Measurements from ENCODE around the gene TSPAN3. TPM values are rescaled to one million over a fixed set of nuclear protein-coding genes. Genes with fewer than 3 reads are reported as not detected.

TSPAN3 gene
- total RNA-seq, 1 donor from 2014 or later, result 352 TPM

DNA sequence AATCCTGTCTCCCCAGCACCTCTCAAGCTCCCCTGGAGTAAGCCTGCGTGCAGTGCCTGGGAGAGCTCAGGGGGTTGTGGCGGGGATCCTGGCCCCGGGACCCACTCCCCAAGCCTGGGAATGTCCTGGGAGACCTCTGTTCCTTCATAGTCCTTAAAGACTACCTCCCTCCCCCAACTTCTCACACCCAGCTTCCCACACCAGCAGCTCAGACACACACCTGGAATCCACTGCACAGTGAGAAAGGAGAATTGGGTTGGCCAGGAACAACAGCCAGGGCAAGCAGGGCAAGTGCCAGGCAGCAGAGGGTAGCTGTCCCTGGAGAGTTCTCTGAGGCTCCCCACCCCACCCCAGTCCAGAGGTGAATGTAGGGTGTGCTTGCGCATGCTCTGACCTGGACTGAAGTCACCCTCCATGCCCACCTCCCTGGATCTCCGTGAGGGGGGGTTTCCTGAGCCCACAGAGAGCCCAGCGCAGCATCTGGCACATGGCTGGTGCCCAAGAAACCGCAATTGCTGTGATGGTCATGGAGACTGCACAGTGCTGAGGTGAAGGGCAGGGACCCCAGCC is 53.7 kb downstream of the TSPAN3 start:
- TF ChIP-seq, protein P1, sequence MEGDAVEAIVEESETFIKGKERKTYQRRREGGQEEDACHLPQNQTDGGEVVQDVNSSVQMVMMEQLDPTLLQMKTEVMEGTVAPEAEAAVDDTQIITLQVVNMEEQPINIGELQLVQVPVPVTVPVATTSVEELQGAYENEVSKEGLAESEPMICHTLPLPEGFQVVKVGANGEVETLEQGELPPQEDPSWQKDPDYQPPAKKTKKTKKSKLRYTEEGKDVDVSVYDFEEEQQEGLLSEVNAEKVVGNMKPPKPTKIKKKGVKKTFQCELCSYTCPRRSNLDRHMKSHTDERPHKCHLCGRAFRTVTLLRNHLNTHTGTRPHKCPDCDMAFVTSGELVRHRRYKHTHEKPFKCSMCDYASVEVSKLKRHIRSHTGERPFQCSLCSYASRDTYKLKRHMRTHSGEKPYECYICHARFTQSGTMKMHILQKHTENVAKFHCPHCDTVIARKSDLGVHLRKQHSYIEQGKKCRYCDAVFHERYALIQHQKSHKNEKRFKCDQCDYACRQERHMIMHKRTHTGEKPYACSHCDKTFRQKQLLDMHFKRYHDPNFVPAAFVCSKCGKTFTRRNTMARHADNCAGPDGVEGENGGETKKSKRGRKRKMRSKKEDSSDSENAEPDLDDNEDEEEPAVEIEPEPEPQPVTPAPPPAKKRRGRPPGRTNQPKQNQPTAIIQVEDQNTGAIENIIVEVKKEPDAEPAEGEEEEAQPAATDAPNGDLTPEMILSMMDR (IDR thresholded peaks at IDR 0.05; ENCODE audit: unreplicated experiment), result no peak
- DNase-seq (ENCODE audit: low spot score, unreplicated experiment), result no peak
- H3K36me3 Mint-ChIP-seq (ENCODE audit: insufficient read depth), result no peaks in the 10 kb centered on the region
- no peak overlapping the region for H3K4me3 Mint-ChIP-seq (ENCODE audit: low read depth)
- H3K9me3 Mint-ChIP-seq (ENCODE audit: low read depth), result no peaks in the 10 kb centered on the region
- H3K27ac Mint-ChIP-seq, result no peak overlapping the region
- H3K4me1 Mint-ChIP-seq (ENCODE audit: low read depth), result no peaks in the 10 kb centered on the region
- H3K27me3 Mint-ChIP-seq, result peaks cover 16% of the 10 kb centered on the region

DNA sequence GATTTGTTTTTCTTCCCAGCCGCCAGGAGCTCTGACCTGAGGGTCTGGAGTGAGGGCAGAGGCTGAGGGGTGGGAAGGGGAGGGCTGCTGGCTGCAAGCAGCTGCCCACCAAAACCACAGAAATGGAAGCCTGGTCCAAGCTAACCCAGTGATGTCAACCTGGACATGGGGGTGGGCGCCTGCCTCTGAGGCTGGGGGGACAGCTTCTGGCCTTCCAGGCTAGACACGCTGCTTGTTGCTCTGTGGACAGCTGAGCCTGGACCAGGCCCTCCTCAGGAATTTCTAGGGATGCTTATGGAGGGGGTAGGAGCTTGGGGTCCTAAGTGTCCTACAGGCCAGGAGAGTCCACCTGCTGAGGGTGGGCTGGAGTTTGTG is 54.6 kb downstream of the TSPAN3 start:
- Mint-ChIP-seq H3K4me1 (ENCODE audit: low read depth) (no peaks in the 10 kb centered on the region), H3K36me3 (ENCODE audit: insufficient read depth) (no peaks in the 10 kb centered on the region), H3K9me3 (ENCODE audit: low read depth) (no peaks in the 10 kb centered on the region), H3K27ac (no peak overlapping the region), H3K4me3 (ENCODE audit: low read depth) (no peak overlapping the region), H3K27me3 (peaks cover 14% of the 10 kb centered on the region)
- TF ChIP-seq, protein P1 (IDR thresholded peaks at IDR 0.05; ENCODE audit: unreplicated experiment), result no peak
- no peak for DNase-seq (ENCODE audit: low spot score, unreplicated experiment)

DNA sequence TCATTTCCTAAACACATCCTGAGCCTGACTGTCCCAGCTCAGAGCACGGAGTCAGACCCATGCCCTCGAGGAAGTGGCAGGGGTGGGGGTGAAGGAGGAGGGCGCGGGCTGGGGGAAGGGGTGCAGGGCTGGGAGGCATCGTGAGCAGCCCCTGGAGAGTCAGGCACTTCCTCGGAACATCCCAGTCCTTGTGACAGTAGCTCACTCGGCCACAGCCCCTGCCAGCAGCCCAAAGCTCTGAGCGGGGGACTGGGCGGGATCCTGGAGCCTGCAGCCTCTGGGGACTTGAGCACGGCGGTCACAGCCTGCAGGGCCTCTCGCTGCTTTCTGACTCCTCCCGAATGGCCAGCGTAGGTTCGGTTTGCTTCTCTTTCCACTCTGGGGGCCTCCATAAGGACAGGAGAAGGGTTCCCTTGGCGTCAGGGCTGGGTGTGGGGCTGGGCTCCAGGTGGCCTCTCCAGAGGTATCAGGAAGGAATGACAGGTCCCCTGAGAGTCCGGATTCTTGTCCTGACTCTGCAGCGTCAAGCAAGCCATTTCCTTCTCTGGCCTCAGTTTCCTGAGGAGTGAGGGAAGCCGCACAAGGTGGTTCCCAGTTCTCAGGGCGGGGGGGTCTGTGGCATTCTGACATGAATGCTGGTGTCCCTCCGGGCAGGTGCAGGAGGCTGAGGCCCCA is 55.1 kb downstream of the TSPAN3 start:
- Mint-ChIP-seq H3K4me3 (ENCODE audit: low read depth) (no peak overlapping the region), H3K4me1 (ENCODE audit: low read depth) (no peaks in the 10 kb centered on the region), H3K27me3 (peaks cover 14% of the 10 kb centered on the region), H3K27ac (no peak overlapping the region), H3K9me3 (ENCODE audit: low read depth) (no peaks in the 10 kb centered on the region), H3K36me3 (ENCODE audit: insufficient read depth) (no peaks in the 10 kb centered on the region)
- no peak for DNase-seq (ENCODE audit: low spot score, unreplicated experiment)
- TF ChIP-seq, protein P1 (IDR thresholded peaks at IDR 0.05; ENCODE audit: unreplicated experiment), result no peak

DNA sequence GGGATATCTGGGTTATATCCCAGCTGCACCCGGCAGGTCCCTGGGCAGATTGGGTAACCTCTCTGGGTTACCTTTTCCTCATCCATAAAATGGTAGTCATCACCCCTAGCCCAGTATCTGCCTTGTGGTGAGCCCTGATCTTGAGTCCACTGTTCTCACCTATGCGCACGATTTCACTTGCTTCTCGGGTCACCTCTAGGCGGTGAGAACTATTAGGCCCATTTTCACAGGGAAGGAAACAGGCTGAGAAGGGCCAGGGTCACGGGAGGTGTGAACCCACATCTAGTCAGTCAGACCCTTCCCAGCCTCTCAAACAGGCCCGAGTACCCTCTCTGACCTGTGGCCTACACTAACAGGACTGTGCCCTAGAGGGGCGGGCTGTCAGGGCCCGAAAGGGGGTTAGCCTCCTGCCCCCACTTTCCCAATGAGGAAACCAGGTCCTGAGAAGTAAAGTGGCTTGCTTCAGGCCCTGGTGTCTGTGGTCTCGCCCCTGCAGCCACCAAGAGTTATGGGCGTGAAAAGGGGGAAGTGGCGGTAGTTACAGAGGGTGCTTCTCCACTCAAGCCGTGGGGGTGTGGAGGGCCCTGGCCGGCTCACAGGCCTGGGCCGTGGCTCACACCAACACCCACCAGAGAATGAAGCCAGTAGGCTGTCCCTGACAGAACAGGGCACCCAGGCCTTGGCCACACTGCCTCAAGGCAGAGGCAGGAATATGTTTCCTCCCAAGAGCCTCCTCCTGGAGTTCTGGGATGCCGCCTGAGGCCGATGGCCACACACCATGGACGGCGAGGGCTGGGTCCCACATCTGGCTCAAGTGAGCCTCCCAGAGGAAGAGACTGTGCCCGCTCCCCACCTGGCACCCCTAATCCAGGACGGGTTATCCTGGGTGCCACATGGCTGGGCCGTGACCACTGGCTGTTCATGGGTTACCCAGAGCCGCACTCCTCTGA is 56.5 kb downstream of the TSPAN3 start:
- DNase-seq (ENCODE audit: low spot score, unreplicated experiment), result no peak

DNA sequence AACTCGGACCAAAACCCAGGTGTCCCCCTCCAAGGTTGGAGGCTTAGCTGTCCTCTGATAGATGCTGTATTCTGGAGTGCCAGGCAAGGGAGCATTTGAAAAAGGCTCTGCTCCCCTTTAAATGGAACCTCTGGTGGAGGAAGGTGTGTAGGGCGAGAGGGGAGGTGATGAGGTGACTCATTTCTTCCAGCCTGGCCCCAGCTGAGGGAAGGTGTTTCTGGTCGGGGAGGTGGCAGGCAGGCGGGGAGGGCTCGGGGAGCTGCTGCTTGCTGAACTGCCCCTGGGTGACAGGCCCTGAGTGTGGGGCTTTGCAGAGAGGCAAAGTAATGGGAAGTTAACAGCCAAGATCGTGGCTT is 57.2 kb downstream of the TSPAN3 start:
- H3K9me3 Mint-ChIP-seq (ENCODE audit: low read depth), result no peaks in the 10 kb centered on the region
- H3K36me3 Mint-ChIP-seq (ENCODE audit: insufficient read depth), result no peaks in the 10 kb centered on the region
- TF ChIP-seq, protein P1 (IDR thresholded peaks at IDR 0.05; ENCODE audit: unreplicated experiment), result no peak
- no peak for DNase-seq (ENCODE audit: low spot score, unreplicated experiment)
- no peaks in the 10 kb centered on the region for H3K4me1 Mint-ChIP-seq (ENCODE audit: low read depth)
- H3K4me3 Mint-ChIP-seq (ENCODE audit: low read depth), result no peak overlapping the region
- H3K27me3 Mint-ChIP-seq, result peaks cover 14% of the 10 kb centered on the region
- no peak overlapping the region for H3K27ac Mint-ChIP-seq

More for the DNA sequence above, 56.5 kb downstream of the TSPAN3 start:
- H3K36me3 Mint-ChIP-seq (ENCODE audit: insufficient read depth), result no peaks in the 10 kb centered on the region
- TF ChIP-seq, protein P1 (IDR thresholded peaks at IDR 0.05; ENCODE audit: unreplicated experiment), result no peak
- no peaks in the 10 kb centered on the region for H3K4me1 Mint-ChIP-seq (ENCODE audit: low read depth)
- H3K9me3 Mint-ChIP-seq (ENCODE audit: low read depth), result no peaks in the 10 kb centered on the region
- peaks cover 14% of the 10 kb centered on the region for H3K27me3 Mint-ChIP-seq
- no peak overlapping the region for H3K4me3 Mint-ChIP-seq (ENCODE audit: low read depth)
- no peak overlapping the region for H3K27ac Mint-ChIP-seq
